Stimulated activated CD4-positive, alpha-beta T cell treated with anti-CD3 and anti-CD28 coated beads, Interleukin-1b, Interleukin-23, amount 100 ng/mL, for 4 hours (primary cell): ENCODE results near the gene UBE3C.
A peak's percentile ranks its signal among the peaks of the same experiment; 100 is the strongest.
"Not testable (repeated sequence)": the region's sequence is repeated elsewhere in the genome, so short reads cannot be mapped to it uniquely, and the experiment has no call there.

Source experiments
- DNase-seq, 2 donors: peaks; one replicate each; pipeline ENCODE4 v3.0.0-alpha.2; 2020; ENCODE audit warnings: low read depth in 2 of 2

The UBE3C gene

DNA sequence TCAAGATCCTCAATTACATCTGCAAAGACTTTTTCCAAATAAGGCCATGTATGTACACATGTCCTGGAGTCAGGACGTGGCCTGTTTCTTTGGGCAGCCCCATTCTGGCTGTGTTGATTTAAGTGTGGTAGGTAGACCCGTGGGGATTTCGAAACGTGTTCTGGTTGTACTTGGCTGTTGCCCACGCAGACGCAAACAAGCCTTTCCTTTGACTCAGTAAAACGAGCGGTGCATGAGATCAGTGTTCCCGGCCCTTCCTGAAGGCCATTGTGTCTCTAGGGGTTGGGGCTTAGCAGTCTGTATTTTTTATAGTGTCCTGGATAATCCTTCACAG lies 133.2 kb downstream of the UBE3C start:
- DNase-seq: no peak

DNA sequence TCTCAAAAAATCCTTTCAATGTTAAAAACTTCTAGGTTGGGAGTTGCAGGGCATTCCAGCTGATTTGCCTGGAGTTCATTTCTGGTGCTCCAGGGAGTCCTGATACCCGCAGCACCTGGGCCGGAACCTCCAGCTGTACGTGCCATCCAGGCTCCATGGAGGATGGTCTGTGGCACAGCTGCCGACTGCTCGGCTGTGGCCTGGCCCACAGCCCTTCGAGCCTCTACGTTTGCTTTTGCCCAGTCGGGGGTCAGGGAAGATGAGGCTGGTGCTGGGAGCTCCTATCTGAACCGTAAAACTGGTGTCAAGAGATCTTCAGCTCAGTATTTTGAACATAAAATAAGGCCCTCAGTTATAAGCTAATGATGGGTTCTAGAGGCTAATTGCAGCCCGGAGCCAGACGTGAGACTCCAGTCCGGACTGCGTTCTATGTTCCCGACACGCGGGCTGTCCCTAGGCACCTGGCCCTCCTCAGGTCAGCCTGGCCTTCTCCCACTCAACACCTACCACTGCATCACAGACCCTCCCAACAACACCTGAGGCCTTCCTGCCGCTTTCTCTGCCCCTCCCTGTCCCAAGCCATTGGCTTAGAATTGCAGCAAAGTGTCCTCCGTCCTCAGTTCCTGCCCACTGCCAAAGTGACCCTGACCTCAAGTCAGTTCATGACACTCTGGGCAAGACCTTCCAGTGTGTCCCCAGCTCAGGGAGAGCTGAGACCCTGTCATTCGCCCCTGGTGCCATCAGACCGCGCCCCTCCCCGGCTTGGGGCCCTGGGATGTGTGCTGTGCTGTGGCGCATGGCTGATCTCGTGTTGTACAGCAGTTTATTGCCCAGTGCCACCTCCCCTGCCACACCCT lies 133.9 kb downstream of the UBE3C start:
- DNase-seq: no peak

DNA sequence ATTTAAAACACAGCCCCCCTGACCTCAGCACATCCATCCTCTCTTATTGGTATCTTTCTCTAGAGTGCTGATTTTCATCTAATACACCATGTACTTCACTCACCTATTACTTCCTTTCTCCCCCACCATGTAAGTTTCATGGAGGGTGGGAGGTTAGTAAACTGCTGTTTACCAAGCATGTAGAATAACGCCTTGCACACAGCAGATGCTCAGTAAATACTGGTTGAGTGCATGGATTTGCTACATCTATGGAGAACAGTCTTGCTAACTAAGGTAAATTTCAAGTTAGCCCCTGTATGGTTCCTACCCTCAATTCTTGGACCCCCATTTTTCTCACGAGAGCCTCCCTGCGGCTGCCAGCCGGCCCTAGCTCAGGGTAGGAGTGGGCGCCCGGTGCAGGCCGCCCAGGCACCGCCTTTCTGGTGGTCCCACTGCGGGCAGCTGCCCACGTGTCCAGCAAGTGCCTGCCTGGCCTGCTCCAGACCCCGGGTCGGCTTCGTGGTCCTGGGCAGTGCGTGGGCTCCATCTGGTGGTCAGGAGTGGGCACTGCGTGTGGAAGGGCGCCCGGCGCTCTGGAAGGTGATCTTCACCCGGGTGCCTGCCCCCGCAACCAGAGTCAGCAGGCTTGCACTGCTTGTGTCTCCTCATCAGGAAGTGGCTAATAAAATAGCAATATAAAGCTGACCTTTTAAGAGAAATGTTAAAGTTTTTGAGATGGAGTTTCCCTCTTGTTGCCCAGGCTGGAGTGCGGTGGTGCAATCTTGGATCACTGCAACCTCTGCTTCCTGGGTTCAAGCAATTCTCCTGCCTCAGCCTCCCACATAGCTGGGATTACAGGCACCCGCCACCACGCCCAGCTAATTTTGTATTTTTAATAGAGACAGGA lies 134.7 kb downstream of the UBE3C start:
- DNase-seq: peak; percentile 60 to 61

GRCh38 chr7:157274094-157274634 lies 135.4 kb downstream of the UBE3C start:
- DNase-seq: not testable (repeated sequence)

- no peak for DNase-seq
Observed at GRCh38 chr7:157274991-157275427, 136.3 kb downstream of the UBE3C start.

DNA sequence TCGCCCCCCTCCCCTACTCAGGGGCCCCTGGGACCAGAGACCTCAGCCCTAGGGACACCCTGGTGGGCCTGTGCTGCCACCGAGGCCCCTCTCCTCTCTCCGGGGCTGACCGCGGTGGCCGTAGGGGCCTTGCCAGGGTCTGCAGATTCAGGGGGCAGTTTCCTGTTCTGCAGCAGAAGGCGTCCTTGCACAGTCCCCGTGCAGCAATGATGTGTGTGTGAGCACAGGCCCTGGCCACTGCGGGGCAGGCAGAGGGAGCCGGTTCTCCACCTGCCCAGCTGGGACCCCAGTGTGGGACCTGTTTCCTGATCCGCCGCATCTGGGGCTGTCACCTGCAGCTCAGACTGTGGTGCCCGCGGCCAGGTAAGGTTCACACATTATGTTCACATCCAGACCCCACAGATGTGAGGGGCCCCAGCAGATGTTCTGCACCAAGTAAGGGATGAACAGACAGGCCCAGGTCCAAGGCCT lies 137.4 kb downstream of the UBE3C start:
- DNase-seq: no peak

- no peak for DNase-seq
Observed at GRCh38 chr7:157276731-157277562, 138.2 kb downstream of the UBE3C start.

GRCh38 chr7:157277568-157277967 lies 138.8 kb downstream of the UBE3C start:
- DNase-seq: not testable (repeated sequence)

- DNase-seq: no peak
Observed at GRCh38 chr7:157278167-157278790, 139.6 kb downstream of the UBE3C start.

- no peak for DNase-seq
Observed at GRCh38 chr7:157278791-157279724, 140.3 kb downstream of the UBE3C start.

DNA sequence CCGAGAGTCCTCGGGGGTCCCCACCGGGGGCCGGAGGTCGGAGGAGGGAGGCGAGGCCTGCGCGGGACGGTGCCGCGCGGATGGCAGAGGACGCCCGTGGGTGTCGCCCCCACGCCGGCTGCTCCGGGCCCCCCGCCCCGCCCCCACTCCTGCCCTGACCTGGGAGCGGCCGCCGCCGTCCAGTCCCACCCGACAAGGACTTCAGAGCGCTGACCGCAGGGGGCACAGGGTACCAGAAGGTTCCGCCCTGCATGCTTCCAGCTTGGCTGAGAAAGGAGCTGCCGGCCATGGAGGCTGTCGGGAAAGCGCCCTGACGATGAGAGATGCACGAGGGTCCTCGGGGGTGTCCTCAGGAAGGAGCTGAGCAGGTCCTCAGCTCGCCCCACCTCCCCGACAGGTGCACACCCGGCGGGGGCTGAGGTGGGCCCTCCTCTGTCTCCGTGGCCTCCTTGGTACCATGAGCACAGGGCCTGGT lies 141.1 kb downstream of the UBE3C start:
- DNase-seq: no peak

GRCh38 chr7:157280216-157280841 lies 141.6 kb downstream of the UBE3C start:
- DNase-seq: no peak

GRCh38 chr7:157281221-157281998 lies 142.7 kb downstream of the UBE3C start:
- no peak for DNase-seq

DNA sequence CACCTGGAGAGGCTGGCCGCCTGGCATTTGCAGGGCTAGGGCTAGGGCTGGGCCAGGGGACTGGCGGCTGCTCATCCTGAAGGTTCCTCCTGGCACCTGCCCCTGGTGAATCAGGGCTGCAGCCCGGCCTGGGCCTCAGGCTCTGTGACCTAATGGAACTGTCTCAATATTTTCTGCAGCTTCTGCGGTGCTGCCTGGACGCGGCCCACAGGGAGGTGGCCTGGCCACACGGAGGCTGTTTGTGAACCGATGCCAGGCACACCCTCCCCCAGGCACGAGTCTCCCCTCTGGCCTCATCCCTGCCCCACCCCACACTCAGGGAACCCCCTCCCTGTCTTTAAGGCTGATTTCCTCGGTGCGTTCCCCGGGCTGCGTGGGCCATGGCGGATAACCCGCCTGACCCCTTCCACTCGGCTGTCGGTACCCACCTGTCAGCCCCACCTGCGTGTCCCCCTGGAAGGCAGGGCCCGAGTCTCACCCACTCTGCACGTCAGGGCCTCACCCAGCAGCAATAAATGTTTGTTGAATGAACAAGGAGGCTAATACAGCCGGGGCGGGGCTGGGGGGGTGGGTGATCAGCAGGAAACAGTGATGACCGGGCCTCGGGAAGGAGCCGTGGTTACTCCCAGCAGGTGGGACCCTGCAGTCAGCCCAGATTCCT lies 143.5 kb downstream of the UBE3C start:
- DNase-seq: no peak

GRCh38 chr7:157284229-157285014 lies 145.7 kb downstream of the UBE3C start:
- DNase-seq: no peak

DNA sequence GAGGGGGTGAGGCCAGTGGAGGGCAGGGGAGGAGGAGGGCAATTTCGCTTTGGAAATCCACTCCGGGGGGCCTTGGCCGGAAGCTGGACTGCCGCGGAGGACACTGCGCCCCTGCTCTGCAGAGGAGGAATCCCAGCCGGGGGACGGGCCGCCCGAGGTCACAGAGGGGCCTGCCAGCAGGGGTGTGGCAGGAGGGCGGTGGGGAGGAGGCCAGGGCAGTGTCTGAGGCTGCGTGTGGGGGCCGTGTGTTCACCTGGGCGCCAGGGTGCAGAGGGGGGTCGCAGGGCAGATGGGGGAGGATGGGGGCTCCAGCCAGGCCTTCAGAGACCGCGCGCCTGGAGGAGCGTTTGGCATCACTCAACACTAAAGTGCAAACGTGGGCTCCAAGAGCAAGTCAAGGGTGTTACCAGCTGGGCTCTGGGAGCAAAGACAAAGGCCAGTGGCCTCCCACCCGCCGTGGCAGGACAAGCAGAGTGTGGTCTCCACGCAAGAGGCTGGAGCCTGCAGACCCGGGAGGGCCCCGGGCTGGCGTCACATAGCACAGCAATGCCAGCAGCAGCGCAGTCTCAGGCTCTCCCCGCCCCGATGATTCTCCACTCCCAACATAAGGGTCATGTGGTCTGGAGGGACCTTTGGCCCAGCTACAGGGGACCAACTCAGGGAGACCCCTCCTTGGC lies 152.8 kb downstream of the UBE3C start:
- DNase-seq: no peak

DNA sequence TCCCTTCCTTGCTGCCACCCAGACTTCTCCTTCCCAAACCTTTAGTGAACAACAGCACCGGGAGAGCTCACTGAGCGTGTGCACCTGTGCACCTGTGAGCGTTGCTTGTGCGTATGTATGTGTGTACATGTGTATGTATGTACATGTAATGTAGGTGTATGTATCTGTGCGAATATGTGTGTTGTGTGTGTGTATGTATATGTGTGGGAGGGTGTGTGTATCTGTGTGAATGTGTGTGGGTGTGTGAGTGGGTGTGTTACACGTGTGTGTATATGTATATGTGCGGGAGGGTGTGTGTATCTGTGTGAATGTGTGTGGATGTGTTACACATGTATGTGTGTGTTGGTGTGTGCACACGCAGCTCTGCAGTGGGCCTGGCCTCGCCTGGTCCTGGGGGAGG lies 153.5 kb downstream of the UBE3C start:
- no peak for DNase-seq
